HG02588 (cell line): ENCODE data around the gene APLP1.
"Not testable (repeated sequence)": the region's sequence is repeated elsewhere in the genome, so short reads cannot be mapped to it uniquely, and the experiment has no call there.

ENCODE experiments used
- ATAC-seq: cut with Tn5 transposase; IDR thresholded peaks from one replicate; pipeline ENCODE4 v1.9.1; 2021; ENCODE audit warnings: mild to moderate bottlenecking, moderate library complexity; ENCODE audit not compliant: unreplicated experiment

APLP1 gene

GRCh38 chr19:35868172-35868822, at the start of gene APLP1:
Gene APLP1 (plus strand): TSS chr19:35868574. CDS start chr19:35868637, 63 bp downstream.
- peak; percentile 44 for ATAC-seq

GRCh38 chr19:35822579-35822978, 45.8 kb upstream of the APLP1 start:
- ATAC-seq = no peak

- no peak for ATAC-seq
Observed at GRCh38 chr19:35824150-35824549, 44.2 kb upstream of the APLP1 start.

- no peak for ATAC-seq
Observed at GRCh38 chr19:35828692-35829301, 39.6 kb upstream of the APLP1 start.

GRCh38 chr19:35830986-35831385, 37.4 kb upstream of the APLP1 start:
- no peak for ATAC-seq

- ATAC-seq = no peak
Observed at GRCh38 chr19:35832054-35832453, 36.3 kb upstream of the APLP1 start.

- no peak for ATAC-seq
Observed at GRCh38 chr19:35833972-35834371, 34.4 kb upstream of the APLP1 start.

- not testable (repeated sequence) for ATAC-seq
Observed at GRCh38 chr19:35836096-35836495, 32.3 kb upstream of the APLP1 start.

- ATAC-seq = no peak
Observed at GRCh38 chr19:35841961-35842595, 26.3 kb upstream of the APLP1 start.

- no peak for ATAC-seq
Observed at GRCh38 chr19:35842666-35843272, 25.6 kb upstream of the APLP1 start.

GRCh38 chr19:35843676-35844481, 24.5 kb upstream of the APLP1 start:
- ATAC-seq = no peak

- no peak for ATAC-seq
Observed at GRCh38 chr19:35844482-35845214, 23.7 kb upstream of the APLP1 start.

GRCh38 chr19:35845215-35846037, 22.9 kb upstream of the APLP1 start:
- ATAC-seq = no peak

- no peak for ATAC-seq
Observed at GRCh38 chr19:35846038-35846668, 22.2 kb upstream of the APLP1 start.

GRCh38 chr19:35847911-35848310, 20.5 kb upstream of the APLP1 start:
- no peak for ATAC-seq

GRCh38 chr19:35848486-35848885, 19.9 kb upstream of the APLP1 start:
- no peak for ATAC-seq

GRCh38 chr19:35848919-35849505, 19.4 kb upstream of the APLP1 start:
- ATAC-seq = no peak

- no peak for ATAC-seq
Observed at GRCh38 chr19:35851213-35852028, 17.0 kb upstream of the APLP1 start.
